HCT116 (cell line): Measurements from ENCODE around the gene THAP9. TPM values are rescaled to one million over a fixed set of nuclear protein-coding genes. Genes with fewer than 3 reads are reported as not detected.

Source experiments
- ATAC-seq: fragments of 200-7000 bp; cut with Tn5 transposase; 2 replicates; pipeline ENCODE4 v1.9.1; 2020; ENCODE audit warnings: mild to moderate bottlenecking, moderate library complexity
- BruUV-seq: library from RNA; stranded (reverse); fragments of 400-500 nt; replicated peaks from 2 replicates; lab custom pipeline; 2021; lab: Mats Ljungman, UMichigan
- CTCF ChIA-PET: fragments of 300-600 bp; sonication (Branson Sonifier 250); formaldehyde crosslinking; loops from one replicate; lab custom pipeline; 2021; ENCODE audit warnings: antibody characterized with exemption; lab: Charles Lee
- POLR2A ChIA-PET: fragments of 300-600, 350-600 bp; sonication (Branson Sonifier 250); formaldehyde crosslinking; loops from one replicate; lab custom pipeline; 2021; ENCODE audit warnings: antibody characterized with exemption; lab: Charles Lee
- RAD21 ChIA-PET, 2 experiments: fragments of 300-600 bp; sonication (Branson Sonifier 250); formaldehyde crosslinking; loops; one replicate each; lab custom pipeline; 2023; ENCODE audit warnings: low total read pairs in 2 of 2; ENCODE audit not compliant: uncharacterized antibody in 2 of 2, unreplicated experiment in 2 of 2, low non-redundant PET in 1 of 2; lab: Charles Lee
- DNase-seq: peaks from one replicate; pipeline ENCODE4 v3.0.0-alpha.2; 2010; ENCODE audit warnings: low read depth, low spot score
- H2AFZ ChIP-seq: fragments of 200-600 bp; shearing (Covaris generic), sonication (generic); 2 replicates; pipeline ENCODE4 v1.6.1; 2017; ENCODE audit warnings: low read depth, mixed run types, mixed read lengths, antibody characterized with exemption, low read length; ENCODE audit not compliant: poor library complexity, severe bottlenecking
- H3K27ac ChIP-seq: 2 replicates; pipeline ENCODE4 v1.5.1; 2012; ENCODE audit warnings: low read depth, low read length
- H3K27me3 ChIP-seq: fragments of 200-600 bp; sonication (generic); 2 replicates; pipeline ENCODE4 v1.6.1; 2016; ENCODE audit warnings: mixed run types, low read length, mixed read lengths; ENCODE audit not compliant: insufficient read depth
- H3K36me3 ChIP-seq, 2 experiments: fragments of 200-500 bp in 1 of 2; fragments of 200-600 bp in 1 of 2; sonication (Bioruptor generic) in 1 of 2; sonication (generic) in 1 of 2; 2 replicates each; pipeline versions ENCODE4 v1.5.1 to v1.6.1; 2014 to 2016; ENCODE audit warnings: low read length in 2 of 2, inconsistent platforms in 1 of 2, mixed read lengths in 1 of 2, mixed run types in 1 of 2; ENCODE audit not compliant: insufficient read depth in 2 of 2, control insufficient read depth in 1 of 2
- H3K4me1 ChIP-seq, 2 experiments: fragments of 200-600 bp in 1 of 2; sonication (generic) in 1 of 2; 2 replicates each; pipeline versions ENCODE4 v1.5.1 to v1.6.1; 2012 to 2017; ENCODE audit warnings: low read length in 2 of 2, inconsistent platforms in 1 of 2, mild to moderate bottlenecking in 1 of 2, mixed read lengths in 1 of 2, mixed run types in 1 of 2, moderate library complexity in 1 of 2; ENCODE audit not compliant: insufficient read depth in 2 of 2, control insufficient read depth in 1 of 2
- H3K4me2 ChIP-seq: fragments of 200-600 bp; sonication (generic); 2 replicates; pipeline ENCODE4 v1.6.1; 2017; ENCODE audit warnings: mixed run types, low read length, mixed read lengths
- H3K4me3 ChIP-seq, 2 experiments: fragments of 200-600 bp in 1 of 2; sonication (generic) in 1 of 2; replicated peaks in 1 of 2; 2 replicates each; pipeline ENCODE4 v1.5.1; 2011 to 2016; ENCODE audit warnings: low read length in 2 of 2, control low read depth in 1 of 2, low read depth in 1 of 2, mild to moderate bottlenecking in 1 of 2, mixed read lengths in 1 of 2, mixed run types in 1 of 2
- H3K79me2 ChIP-seq: fragments of 200-600 bp; sonication (generic); 2 replicates; pipeline ENCODE4 v1.6.1; 2017; ENCODE audit warnings: mild to moderate bottlenecking, mixed run types, low read length, moderate library complexity, mixed read lengths; ENCODE audit not compliant: insufficient read depth
- H3K9ac ChIP-seq: fragments of 200-600 bp; sonication (generic); 2 replicates; pipeline ENCODE4 v1.6.1; 2016; ENCODE audit warnings: low read length, mixed read lengths
- H3K9me2 ChIP-seq: fragments of 200-600 bp; sonication (generic), shearing (Covaris generic); 2 replicates; pipeline ENCODE4 v1.6.1; 2017; ENCODE audit warnings: mixed run types, mild to moderate bottlenecking, moderate library complexity; ENCODE audit not compliant: insufficient read depth
- H3K9me3 ChIP-seq, 2 experiments: fragments of 200-500 bp in 1 of 2; fragments of 200-600 bp in 1 of 2; sonication (Bioruptor generic) in 1 of 2; sonication (generic) in 1 of 2; 2 replicates each; pipeline ENCODE4 v1.6.1; 2014 to 2017; ENCODE audit warnings: low read length in 2 of 2, mixed read lengths in 2 of 2, inconsistent platforms in 1 of 2, low read depth in 1 of 2, mild to moderate bottlenecking in 1 of 2, mixed run types in 1 of 2, moderate library complexity in 1 of 2; ENCODE audit not compliant: control insufficient read depth in 1 of 2, insufficient read depth in 1 of 2
- H4K20me1 ChIP-seq: fragments of 200-600 bp; sonication (generic), shearing (Covaris generic); 2 replicates; pipeline ENCODE4 v1.6.1; 2017; ENCODE audit warnings: mixed run types, mild to moderate bottlenecking, moderate library complexity; ENCODE audit not compliant: insufficient read depth
- ATF3 ChIP-seq: IDR thresholded peaks from 2 replicates; pipeline ENCODE4 v1.6.1; 2012
- CEBPB ChIP-seq: IDR thresholded peaks from 2 replicates; pipeline ENCODE4 v1.6.1; 2012; ENCODE audit warnings: low read depth
- EGR1 ChIP-seq: IDR thresholded peaks from 2 replicates; pipeline ENCODE4 v1.6.1; 2012; ENCODE audit warnings: low read depth
- EZH2 ChIP-seq: fragments of 200-600 bp; sonication (generic); IDR thresholded peaks from 2 replicates; pipeline ENCODE4 v1.6.1; 2017; ENCODE audit warnings: antibody characterized with exemption, mixed run types
- JUND ChIP-seq: IDR thresholded peaks from 2 replicates; pipeline ENCODE4 v1.6.1; 2012
- MAX ChIP-seq: IDR thresholded peaks from 2 replicates; pipeline ENCODE4 v1.6.1; 2012
- POLR2A ChIP-seq: IDR thresholded peaks from 2 replicates; pipeline ENCODE4 v1.7.0; 2011; ENCODE audit warnings: borderline replicate concordance; ENCODE audit not compliant: insufficient read depth, insufficient read length; ENCODE audit errors: extremely low read depth
- POLR2AphosphoS5 ChIP-seq: IDR thresholded peaks from 2 replicates; pipeline ENCODE4 v1.6.1; 2011; ENCODE audit warnings: mild to moderate bottlenecking, low read depth, low read length, moderate library complexity
- RAD21 ChIP-seq: IDR thresholded peaks from 2 replicates; pipeline ENCODE4 v1.6.1; 2012; ENCODE audit warnings: low read depth, mild to moderate bottlenecking
- SIN3A ChIP-seq: IDR thresholded peaks from 2 replicates; pipeline ENCODE4 v1.6.1; 2012; ENCODE audit warnings: low read depth
- YY1 ChIP-seq: IDR thresholded peaks from 2 replicates; pipeline ENCODE4 v1.6.1; 2011; ENCODE audit warnings: low read length, low read depth, moderate library complexity, mild to moderate bottlenecking; ENCODE audit not compliant: insufficient replicate concordance; ENCODE audit errors: extremely low read depth
- ZFX ChIP-seq: fragments of 450-650 bp; IDR thresholded peaks from 2 replicates; pipeline ENCODE4 v1.6.1; 2017
- ZNF274 ChIP-seq: fragments of 200-500 bp; sonication (Bioruptor generic); IDR thresholded peaks from 2 replicates; pipeline ENCODE4 v1.6.1; 2014; ENCODE audit warnings: mild to moderate bottlenecking, low read depth, low read length, inconsistent platforms
- intact Hi-C: fragments of 100-400 bp; cut with micrococcal nuclease; formaldehyde crosslinking; loops from 2 replicates; pipeline ENCODE4 v1.10.0; 2022
- total RNA-seq: library from RNA; stranded (reverse); gene quantifications from one replicate; pipeline ENCODE4 v1.2.1, GENCODE V29; 2021; ENCODE audit not compliant: unreplicated experiment
- TF ChIP-seq, protein P1 (sequence below): IDR thresholded peaks from 2 replicates; pipeline ENCODE4 v1.6.1; 2012; ENCODE audit warnings: low read depth

The THAP9 gene
- total RNA-seq, 1 experiment from 2014 or later: 6.4 TPM

GRCh38 chr4:82889287-82889686 is 11.2 kb upstream of the THAP9 start (continued):
- TF ChIP-seq, protein P1, sequence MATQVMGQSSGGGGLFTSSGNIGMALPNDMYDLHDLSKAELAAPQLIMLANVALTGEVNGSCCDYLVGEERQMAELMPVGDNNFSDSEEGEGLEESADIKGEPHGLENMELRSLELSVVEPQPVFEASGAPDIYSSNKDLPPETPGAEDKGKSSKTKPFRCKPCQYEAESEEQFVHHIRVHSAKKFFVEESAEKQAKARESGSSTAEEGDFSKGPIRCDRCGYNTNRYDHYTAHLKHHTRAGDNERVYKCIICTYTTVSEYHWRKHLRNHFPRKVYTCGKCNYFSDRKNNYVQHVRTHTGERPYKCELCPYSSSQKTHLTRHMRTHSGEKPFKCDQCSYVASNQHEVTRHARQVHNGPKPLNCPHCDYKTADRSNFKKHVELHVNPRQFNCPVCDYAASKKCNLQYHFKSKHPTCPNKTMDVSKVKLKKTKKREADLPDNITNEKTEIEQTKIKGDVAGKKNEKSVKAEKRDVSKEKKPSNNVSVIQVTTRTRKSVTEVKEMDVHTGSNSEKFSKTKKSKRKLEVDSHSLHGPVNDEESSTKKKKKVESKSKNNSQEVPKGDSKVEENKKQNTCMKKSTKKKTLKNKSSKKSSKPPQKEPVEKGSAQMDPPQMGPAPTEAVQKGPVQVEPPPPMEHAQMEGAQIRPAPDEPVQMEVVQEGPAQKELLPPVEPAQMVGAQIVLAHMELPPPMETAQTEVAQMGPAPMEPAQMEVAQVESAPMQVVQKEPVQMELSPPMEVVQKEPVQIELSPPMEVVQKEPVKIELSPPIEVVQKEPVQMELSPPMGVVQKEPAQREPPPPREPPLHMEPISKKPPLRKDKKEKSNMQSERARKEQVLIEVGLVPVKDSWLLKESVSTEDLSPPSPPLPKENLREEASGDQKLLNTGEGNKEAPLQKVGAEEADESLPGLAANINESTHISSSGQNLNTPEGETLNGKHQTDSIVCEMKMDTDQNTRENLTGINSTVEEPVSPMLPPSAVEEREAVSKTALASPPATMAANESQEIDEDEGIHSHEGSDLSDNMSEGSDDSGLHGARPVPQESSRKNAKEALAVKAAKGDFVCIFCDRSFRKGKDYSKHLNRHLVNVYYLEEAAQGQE: no peak
- TF ChIP-seq EZH2 (no peak), ZFX (no peak), CEBPB (no peak)

DNA sequence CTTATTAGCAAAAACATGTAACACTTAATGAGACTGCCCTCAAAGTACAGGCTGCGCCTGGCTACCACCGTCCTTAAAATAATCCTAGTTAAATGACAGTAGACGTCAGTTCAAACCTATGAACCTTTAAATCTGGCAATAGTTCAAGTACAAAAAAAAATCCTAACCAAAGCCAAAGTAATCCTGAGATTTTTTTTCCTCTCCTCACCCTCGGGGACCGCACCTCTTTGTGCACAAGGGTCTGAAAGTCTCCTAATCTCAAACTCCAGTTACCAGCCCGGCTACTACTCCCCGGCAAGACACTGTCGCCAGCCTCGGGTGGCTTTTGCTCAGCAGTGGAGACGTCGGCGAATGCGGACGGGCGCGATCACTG is 10.0 kb upstream of the THAP9 start:
- H3K27ac ChIP-seq: peak overlapping the region; percentile 84
- peak overlapping the region; percentile 91 for H3K9ac ChIP-seq
- TSS peak; percentile 44 for BruUV-seq
- DNase-seq (no peak), ATAC-seq (no peak)
- CTCF ChIA-PET: no interaction called here
- peak overlapping the region; percentile 80 to 91 for H3K4me3 ChIP-seq
- H3K4me2 ChIP-seq: peak overlapping the region; percentile 82
- peaks cover 83% of the 10 kb centered on the region for H3K79me2 ChIP-seq
- RAD21 ChIA-PET: no interaction called here
- no peaks in the 10 kb centered on the region for H3K27me3 ChIP-seq
- H4K20me1 ChIP-seq: peaks cover 5% of the 10 kb centered on the region; the same call in 1 of the 2 replicates
- TF ChIP-seq MAX: no peak
- TF ChIP-seq YY1: no peak
- no peak for TF ChIP-seq POLR2A
- TF ChIP-seq ZNF274: no peak
- no peak for TF ChIP-seq JUND
- no peak for TF ChIP-seq SIN3A
- TF ChIP-seq POLR2AphosphoS5: no peak
- no peak for TF ChIP-seq EZH2
- TF ChIP-seq RAD21: no peak
- TF ChIP-seq EGR1: no peak
- no peak for TF ChIP-seq ATF3
- TF ChIP-seq, all 23 proteins: peak for 0
- intact Hi-C loops: no loop called here
- Histone ChIP-seq H3K4me1 (peaks cover 3 to 30% of the 10 kb centered on the region in 2 experiments; a peak in 3 of 4 replicates), H3K36me3 (peaks cover 19 to 22% of the 10 kb centered on the region in 2 experiments), H3K9me3 (no peaks in the 10 kb centered on the region), H3K9me2 (no peaks in the 10 kb centered on the region), H2AFZ (no peak overlapping the region)
- POLR2A ChIA-PET: interaction anchor here (2.8 kb wide), 1 partner anchor 9 kb away, joined by 9 read pairs; the partner anchor contains the start of gene THAP9
